ENCODE measurements around the gene CD44. TPM values are rescaled to one million over a fixed set of nuclear protein-coding genes. Genes with fewer than 3 reads are reported as not detected.
A peak's percentile ranks its signal among the peaks of the same experiment; 100 is the strongest.
"Not testable (repeated sequence)": the region's sequence is repeated elsewhere in the genome, so short reads cannot be mapped to it uniquely, and the experiment has no call there.

The CD44 gene
- total RNA-seq, 5 donors from 2014 or later (not counting 1 experiment from before 2014, with no cell fraction given): 732 to 1,108 (median 781) TPM

DNA sequence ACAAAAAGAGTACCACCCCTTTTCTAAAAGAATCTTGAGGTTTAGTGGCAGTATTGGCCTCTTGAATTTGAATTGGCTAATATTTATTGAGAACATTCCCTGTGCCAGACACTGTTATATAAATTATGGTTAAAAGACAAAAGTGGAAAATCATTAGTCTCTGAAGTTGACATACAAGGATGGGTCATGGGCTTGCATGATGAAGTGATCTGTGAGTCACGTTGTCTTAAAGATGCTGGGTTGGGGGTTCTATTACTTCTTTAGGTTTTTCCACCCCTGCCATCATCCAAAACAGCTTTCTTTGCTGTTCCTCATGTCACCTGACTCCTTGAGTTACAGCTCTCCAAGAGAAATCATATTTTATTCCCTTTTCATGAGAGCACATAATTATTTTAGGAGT lies 85.0 kb downstream of the CD44 start:
- no CpG with 5 or more reads among the region's 1 CpG for WGBS (ENCODE audit: insufficient coverage)
- H3K27ac Mint-ChIP-seq: peak overlapping the region; percentile 39 to 49
- peaks cover 14 to 24% (median 19%) of the 10 kb centered on the region in 3 donors for H3K4me1 Mint-ChIP-seq
- H3K9me3 ChIP-seq: no peaks in the 10 kb centered on the region
- H3K36me3 Mint-ChIP-seq: peaks cover 80% of the 10 kb centered on the region
- no peaks in the 10 kb centered on the region for H3K4me1 ChIP-seq (ENCODE audit: control insufficient read depth in 1 of 2, extremely low read depth in 1 of 2, insufficient read depth in 2 of 2, low read length in 2 of 2)
- H3K4me3 ChIP-seq (ENCODE audit: control insufficient read depth in 1 of 2, extremely low read depth in 1 of 2, low read length in 1 of 2): no peak overlapping the region
- ChIA-PET CTCF (no interaction called here), POLR2A (no interaction called here)
- peaks cover 4 to 95% of the 10 kb centered on the region in 2 donors for H3K36me3 ChIP-seq (ENCODE audit: control insufficient read depth in 2 of 2, extremely low read depth in 1 of 2, insufficient read depth in 1 of 2, low read length in 1 of 2)
- DNase-seq (no peak), ATAC-seq (replicated peaks in 1 of 4) (no peak)
- H3K27ac ChIP-seq (ENCODE audit: low read length): no peak overlapping the region
- H3K4me3 Mint-ChIP-seq: no peak overlapping the region
- H3K27me3 ChIP-seq (replicated peaks in 1 of 2; ENCODE audit: control insufficient read depth in 2 of 2, extremely low read depth in 1 of 2, insufficient read depth in 2 of 2, low read length in 1 of 2): no peaks in the 10 kb centered on the region
- H3K27me3 Mint-ChIP-seq: no peaks in the 10 kb centered on the region
- H3K9me3 Mint-ChIP-seq: peaks cover 0 to 3% (median 0%) of the 10 kb centered on the region in 3 donors

DNA sequence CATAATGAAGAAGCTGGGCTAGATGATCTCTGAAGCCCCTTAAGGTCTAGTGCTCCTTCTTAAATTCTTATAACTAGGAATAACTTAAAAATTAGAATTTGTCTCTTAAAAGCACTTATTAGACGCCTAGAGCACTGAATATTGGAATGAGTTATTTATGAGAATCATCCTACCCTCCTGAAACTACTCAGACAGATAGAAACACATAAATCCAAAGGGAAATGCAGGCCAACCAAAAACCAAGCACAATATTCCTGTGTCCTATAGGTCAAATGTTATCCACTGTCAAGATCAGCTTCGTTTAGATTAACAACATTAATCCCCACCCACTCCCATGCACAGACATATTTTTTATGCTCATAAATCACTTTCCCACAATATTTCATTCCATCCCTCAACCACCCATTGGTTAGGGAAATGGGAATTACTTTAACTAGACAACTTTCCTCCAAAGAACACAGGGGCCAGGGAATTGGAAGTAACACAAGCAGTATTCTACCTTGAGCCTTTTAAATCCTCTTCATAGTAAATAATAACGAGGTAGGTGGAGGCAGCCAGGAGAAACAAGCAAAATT lies 87.1 kb downstream of the CD44 start:
- Mint-ChIP-seq H3K36me3 (peaks cover 86% of the 10 kb centered on the region), H3K4me1 (peaks cover 8 to 26% (median 21%) of the 10 kb centered on the region in 3 donors), H3K27me3 (no peaks in the 10 kb centered on the region), H3K9me3 (peaks cover 5 to 8% (median 7%) of the 10 kb centered on the region in 3 donors), H3K27ac (peak overlapping the region; percentile 75 to 80), H3K4me3 (no peak overlapping the region)
- WGBS (ENCODE audit: insufficient coverage): no CpG with 5 or more reads among the region's 3 CpGs
- Histone ChIP-seq H3K4me3 (ENCODE audit: control insufficient read depth in 1 of 2, extremely low read depth in 1 of 2, low read length in 1 of 2) (no peak overlapping the region), H3K27me3 (replicated peaks in 1 of 2; ENCODE audit: control insufficient read depth in 2 of 2, extremely low read depth in 1 of 2, insufficient read depth in 2 of 2, low read length in 1 of 2) (no peaks in the 10 kb centered on the region), H3K36me3 (ENCODE audit: control insufficient read depth in 2 of 2, extremely low read depth in 1 of 2, insufficient read depth in 1 of 2, low read length in 1 of 2) (peaks cover 9 to 96% of the 10 kb centered on the region in 2 donors), H3K27ac (ENCODE audit: low read length) (no peak overlapping the region), H3K9me3 (no peaks in the 10 kb centered on the region), H3K4me1 (ENCODE audit: control insufficient read depth in 1 of 2, extremely low read depth in 1 of 2, insufficient read depth in 2 of 2, low read length in 2 of 2) (no peaks in the 10 kb centered on the region)
- POLR2A ChIA-PET: interaction anchor here in 1 of 2 donors (1.0 kb wide), 1 partner anchor 10 kb away, joined by 3 read pairs; no protein-coding TSS in a partner anchor
- no peak for ATAC-seq (replicated peaks in 1 of 4)
- CTCF ChIA-PET: interaction anchor here in 1 of 2 donors (0.8 kb wide), 1 partner anchor 42 kb away, joined by 3 read pairs; no protein-coding TSS in a partner anchor
- no peak for DNase-seq

DNA sequence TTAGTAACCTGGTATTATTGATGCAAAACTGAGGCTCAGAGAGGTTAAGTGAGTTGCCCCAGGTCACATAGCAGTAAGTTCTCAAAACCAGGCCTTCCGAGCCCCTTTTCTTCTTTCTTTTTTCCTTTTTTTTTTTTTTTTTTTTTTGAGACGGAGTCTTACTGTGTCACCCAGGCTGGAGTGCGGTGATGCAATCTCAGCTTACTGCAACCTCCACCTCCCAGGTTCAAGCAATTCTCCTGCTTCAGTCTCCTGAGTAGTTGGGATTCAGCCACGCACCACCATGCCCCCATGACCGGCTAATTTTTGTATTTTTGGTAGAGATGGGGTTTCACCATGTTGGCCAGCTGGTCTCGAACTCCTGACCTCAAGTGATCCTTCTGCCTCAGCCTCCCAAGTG lies 87.8 kb downstream of the CD44 start:
- DNase-seq; CTCF ChIA-PET; H3K9me3 ChIP-seq; POLR2A ChIA-PET; H3K27ac Mint-ChIP-seq; H3K4me3 Mint-ChIP-seq; H3K4me1 ChIP-seq (ENCODE audit: control insufficient read depth in 1 of 2, extremely low read depth in 1 of 2, insufficient read depth in 2 of 2, low read length in 2 of 2); ATAC-seq (replicated peaks in 1 of 4); H3K27ac ChIP-seq (ENCODE audit: low read length); H3K27me3 ChIP-seq (replicated peaks in 1 of 2; ENCODE audit: control insufficient read depth in 2 of 2, extremely low read depth in 1 of 2, insufficient read depth in 2 of 2, low read length in 1 of 2); H3K27me3 Mint-ChIP-seq; H3K4me3 ChIP-seq (ENCODE audit: control insufficient read depth in 1 of 2, extremely low read depth in 1 of 2, low read length in 1 of 2): not testable (repeated sequence)
- Mint-ChIP-seq H3K9me3 (peaks cover 7 to 10% (median 8%) of the 10 kb centered on the region in 3 donors), H3K4me1 (peaks cover 8 to 29% (median 19%) of the 10 kb centered on the region in 3 donors), H3K36me3 (peaks cover 87% of the 10 kb centered on the region)
- WGBS (ENCODE audit: insufficient coverage): no CpG with 5 or more reads among the region's 6 CpGs
- peaks cover 9 to 95% of the 10 kb centered on the region in 2 donors for H3K36me3 ChIP-seq (ENCODE audit: control insufficient read depth in 2 of 2, extremely low read depth in 1 of 2, insufficient read depth in 1 of 2, low read length in 1 of 2)

DNA sequence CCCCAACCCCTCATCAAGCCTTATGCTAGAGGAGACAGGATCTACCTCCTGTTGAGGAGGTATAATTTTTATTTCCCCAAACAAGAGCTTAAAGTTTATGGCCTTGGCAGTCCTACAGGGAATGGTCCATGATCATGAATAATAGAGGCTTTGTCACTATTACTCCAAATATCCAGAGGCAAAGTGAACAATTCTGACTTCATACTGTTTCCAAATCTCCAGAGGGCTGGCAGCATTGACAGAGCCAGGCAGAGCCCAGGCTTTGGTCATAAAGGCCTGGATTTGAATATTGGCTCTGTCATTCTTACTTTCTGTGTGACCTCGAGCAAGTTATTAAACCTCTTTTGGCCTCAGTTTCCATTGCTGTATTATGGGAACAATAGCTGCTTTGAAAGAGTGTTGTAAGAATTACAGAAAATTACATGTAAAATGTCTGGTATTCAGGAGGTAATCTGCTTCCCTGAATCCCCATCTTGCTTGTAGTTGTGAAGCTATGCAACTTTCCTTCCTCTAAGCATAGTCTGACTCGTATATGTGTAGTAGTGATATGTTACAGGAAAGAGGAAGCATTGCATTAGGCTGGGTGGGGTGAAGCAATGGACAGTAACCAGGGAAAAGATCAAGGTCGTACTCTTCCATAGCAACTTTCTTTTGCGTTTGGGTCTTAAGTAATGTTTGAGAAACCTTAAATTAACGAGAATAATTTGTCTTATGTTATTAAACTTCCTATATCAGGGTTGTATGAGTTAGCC lies 88.8 kb downstream of the CD44 start:
- Mint-ChIP-seq H3K27ac (peak overlapping the region; percentile 63 to 80), H3K36me3 (peaks cover 91% of the 10 kb centered on the region), H3K4me1 (peaks cover 8 to 32% (median 23%) of the 10 kb centered on the region in 3 donors), H3K9me3 (peaks cover 7 to 14% (median 11%) of the 10 kb centered on the region in 3 donors), H3K4me3 (no peak overlapping the region), H3K27me3 (no peaks in the 10 kb centered on the region)
- CTCF ChIA-PET: no interaction called here
- no peaks in the 10 kb centered on the region for H3K27me3 ChIP-seq (replicated peaks in 1 of 2; ENCODE audit: control insufficient read depth in 2 of 2, extremely low read depth in 1 of 2, insufficient read depth in 2 of 2, low read length in 1 of 2)
- peaks cover 9 to 92% of the 10 kb centered on the region in 2 donors for H3K36me3 ChIP-seq (ENCODE audit: control insufficient read depth in 2 of 2, extremely low read depth in 1 of 2, insufficient read depth in 1 of 2, low read length in 1 of 2)
- no peaks in the 10 kb centered on the region for H3K4me1 ChIP-seq (ENCODE audit: control insufficient read depth in 1 of 2, extremely low read depth in 1 of 2, insufficient read depth in 2 of 2, low read length in 2 of 2)
- DNase-seq (no peak), ATAC-seq (replicated peaks in 1 of 4) (no peak)
- no peak overlapping the region for H3K4me3 ChIP-seq (ENCODE audit: control insufficient read depth in 1 of 2, extremely low read depth in 1 of 2, low read length in 1 of 2)
- no peak overlapping the region for H3K27ac ChIP-seq (ENCODE audit: low read length)
- POLR2A ChIA-PET: interaction anchor here in 1 of 2 donors (0.5 to 0.6 kb wide), 2 partner anchors 13 to 53 kb away, joined by 3 to 4 read pairs; no protein-coding TSS in a partner anchor
- WGBS (ENCODE audit: insufficient coverage): 94% methylated on average over 3 of the region's 5 CpGs
- H3K9me3 ChIP-seq: no peaks in the 10 kb centered on the region

DNA sequence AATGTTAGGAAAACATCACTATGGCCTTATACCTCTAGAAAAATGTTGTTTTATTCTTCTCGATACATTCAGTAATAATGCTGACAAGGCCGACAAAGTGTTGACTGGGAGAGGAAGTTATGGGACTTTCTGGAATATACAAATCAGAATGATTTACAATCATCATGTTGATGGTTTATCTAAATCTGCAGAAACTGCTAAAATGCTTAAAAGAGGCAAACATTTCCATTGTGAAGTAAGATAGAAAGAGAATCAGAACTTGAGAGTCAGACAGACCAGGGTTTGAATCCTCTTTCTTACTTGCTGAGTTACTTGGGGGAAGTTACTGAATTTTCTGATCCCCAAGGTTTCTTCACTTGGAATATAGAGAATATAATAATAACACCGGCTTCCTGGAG lies 89.4 kb downstream of the CD44 start:
- H3K4me3 Mint-ChIP-seq: no peak overlapping the region
- no peak overlapping the region for H3K4me3 ChIP-seq (ENCODE audit: control insufficient read depth in 1 of 2, extremely low read depth in 1 of 2, low read length in 1 of 2)
- no peaks in the 10 kb centered on the region for H3K27me3 ChIP-seq (replicated peaks in 1 of 2; ENCODE audit: control insufficient read depth in 2 of 2, extremely low read depth in 1 of 2, insufficient read depth in 2 of 2, low read length in 1 of 2)
- no peaks in the 10 kb centered on the region for H3K9me3 ChIP-seq
- H3K27me3 Mint-ChIP-seq: no peaks in the 10 kb centered on the region
- peaks cover 88% of the 10 kb centered on the region for H3K36me3 Mint-ChIP-seq
- H3K27ac Mint-ChIP-seq: peak overlapping the region; percentile 63
- CTCF ChIA-PET: no interaction called here
- WGBS (ENCODE audit: insufficient coverage): 100% methylated on average over 1 of the region's 3 CpGs
- no peak for DNase-seq
- H3K36me3 ChIP-seq (ENCODE audit: control insufficient read depth in 2 of 2, extremely low read depth in 1 of 2, insufficient read depth in 1 of 2, low read length in 1 of 2): peaks cover 9 to 87% of the 10 kb centered on the region in 2 donors
- H3K4me1 ChIP-seq (ENCODE audit: control insufficient read depth in 1 of 2, extremely low read depth in 1 of 2, insufficient read depth in 2 of 2, low read length in 2 of 2): no peaks in the 10 kb centered on the region
- POLR2A ChIA-PET: no interaction called here
- H3K4me1 Mint-ChIP-seq: peaks cover 11 to 30% (median 25%) of the 10 kb centered on the region in 3 donors
- H3K9me3 Mint-ChIP-seq: peaks cover 7 to 17% (median 11%) of the 10 kb centered on the region in 3 donors
- ATAC-seq (replicated peaks in 1 of 4): no peak
- H3K27ac ChIP-seq (ENCODE audit: low read length): no peak overlapping the region

DNA sequence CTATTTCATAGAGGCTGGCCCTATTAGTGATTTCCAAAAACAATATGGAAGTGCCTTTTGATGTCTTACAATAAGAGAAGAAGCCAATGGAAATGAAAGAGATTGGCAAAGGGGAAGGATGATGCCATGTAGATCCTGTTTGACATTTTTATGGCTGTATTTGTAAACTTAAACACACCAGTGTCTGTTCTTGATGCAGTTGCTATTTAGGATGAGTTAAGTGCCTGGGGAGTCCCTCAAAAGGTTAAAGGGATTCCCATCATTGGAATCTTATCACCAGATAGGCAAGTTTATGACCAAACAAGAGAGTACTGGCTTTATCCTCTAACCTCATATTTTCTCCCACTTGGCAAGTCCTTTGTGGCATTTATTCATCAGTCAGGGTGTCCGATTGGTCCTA lies 91.4 kb downstream of the CD44 start:
- Mint-ChIP-seq H3K27ac (peak overlapping the region; percentile 22 to 53), H3K9me3 (peaks cover 15 to 36% (median 26%) of the 10 kb centered on the region in 3 donors), H3K27me3 (no peaks in the 10 kb centered on the region), H3K4me3 (no peak overlapping the region), H3K4me1 (peaks cover 32 to 47% (median 42%) of the 10 kb centered on the region in 3 donors), H3K36me3 (peaks cover 80% of the 10 kb centered on the region)
- 100% methylated on average over 1 of the region's 1 CpG for WGBS (ENCODE audit: insufficient coverage)
- Histone ChIP-seq H3K27me3 (replicated peaks in 1 of 2; ENCODE audit: control insufficient read depth in 2 of 2, extremely low read depth in 1 of 2, insufficient read depth in 2 of 2, low read length in 1 of 2) (no peaks in the 10 kb centered on the region), H3K4me1 (ENCODE audit: control insufficient read depth in 1 of 2, extremely low read depth in 1 of 2, insufficient read depth in 2 of 2, low read length in 2 of 2) (peaks cover 1 to 3% of the 10 kb centered on the region in 2 experiments), H3K36me3 (ENCODE audit: control insufficient read depth in 2 of 2, extremely low read depth in 1 of 2, insufficient read depth in 1 of 2, low read length in 1 of 2) (peaks cover 5 to 66% of the 10 kb centered on the region in 2 donors), H3K27ac (ENCODE audit: low read length) (no peak overlapping the region), H3K9me3 (no peaks in the 10 kb centered on the region), H3K4me3 (ENCODE audit: control insufficient read depth in 1 of 2, extremely low read depth in 1 of 2, low read length in 1 of 2) (no peak overlapping the region)
- ChIA-PET POLR2A (interaction anchor here in 1 of 2 donors (0.6 kb wide), 2 partner anchors 80 to 1277 kb away, joined by 3 to 4 read pairs; no protein-coding TSS in a partner anchor), CTCF (no interaction called here)
- ATAC-seq (replicated peaks in 1 of 4) (no peak), DNase-seq (no peak)

Measured in T-cell (primary cell).